ENCODE data around the gene AXIN1.
"Not testable (repeated sequence)": the region's sequence is repeated elsewhere in the genome, so short reads cannot be mapped to it uniquely, and the experiment has no call there.

Gene AXIN1

GRCh38 chr16:264440-264951 lies 88.0 kb downstream of the AXIN1 start:
- DNase-seq: no peak

DNA sequence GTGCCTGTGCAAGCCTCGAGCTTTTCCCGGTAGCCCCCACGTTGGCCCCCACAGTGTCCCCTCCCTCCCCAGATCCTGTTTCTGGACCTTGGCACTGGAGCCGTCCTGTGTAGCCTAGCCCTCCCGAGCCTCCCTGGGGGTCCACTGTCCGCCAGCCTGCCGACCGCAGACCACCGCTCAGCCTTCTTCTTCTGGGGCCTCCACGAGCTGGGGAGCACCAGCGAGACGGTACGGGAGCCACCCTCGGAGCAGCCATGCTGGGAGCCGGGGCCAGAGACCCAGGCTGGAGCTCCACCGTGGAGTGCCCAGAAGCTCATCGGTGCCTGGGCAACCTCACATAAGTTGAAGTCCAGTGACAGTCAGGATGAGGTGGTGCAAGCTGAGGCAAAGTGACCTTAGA lies 88.6 kb downstream of the AXIN1 start:
- no peak for DNase-seq

GRCh38 chr16:263182-263774 lies 89.2 kb downstream of the AXIN1 start:
- DNase-seq: no peak

- DNase-seq: no peak
Measured at GRCh38 chr16:262121-262745, 90.3 kb downstream of the AXIN1 start.

DNA sequence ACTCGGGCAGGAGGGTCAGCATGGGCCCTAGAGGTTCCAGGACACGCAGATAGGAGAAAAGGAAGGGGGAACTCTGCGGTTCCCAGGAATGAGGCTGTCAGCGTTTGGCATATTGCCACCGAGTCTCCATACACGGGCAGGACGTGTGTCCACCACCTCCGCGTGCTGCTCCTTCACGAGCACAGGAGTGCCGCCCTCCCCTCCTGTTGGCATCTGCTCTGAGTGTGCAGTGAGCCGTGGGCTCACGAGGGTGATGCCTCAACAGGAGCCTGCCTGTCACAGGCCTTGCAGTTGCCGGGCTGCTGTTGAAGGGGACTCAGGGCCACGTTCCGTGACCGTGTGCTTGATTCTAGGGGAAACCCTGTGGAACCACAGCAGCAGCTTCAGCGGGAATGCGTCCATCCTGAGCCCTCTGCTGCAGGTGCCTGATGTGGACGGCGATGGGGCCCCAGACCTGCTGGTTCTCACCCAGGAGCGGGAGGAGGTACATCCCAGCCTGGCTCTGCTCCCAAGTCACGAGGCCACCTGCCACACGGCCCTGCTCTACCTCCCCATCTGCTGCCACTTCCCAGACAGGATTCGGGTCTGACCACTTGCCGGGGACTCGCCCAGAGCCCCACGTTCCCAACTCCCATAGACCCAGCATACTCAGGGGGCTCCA lies 91.4 kb downstream of the AXIN1 start:
- no peak for DNase-seq

DNA sequence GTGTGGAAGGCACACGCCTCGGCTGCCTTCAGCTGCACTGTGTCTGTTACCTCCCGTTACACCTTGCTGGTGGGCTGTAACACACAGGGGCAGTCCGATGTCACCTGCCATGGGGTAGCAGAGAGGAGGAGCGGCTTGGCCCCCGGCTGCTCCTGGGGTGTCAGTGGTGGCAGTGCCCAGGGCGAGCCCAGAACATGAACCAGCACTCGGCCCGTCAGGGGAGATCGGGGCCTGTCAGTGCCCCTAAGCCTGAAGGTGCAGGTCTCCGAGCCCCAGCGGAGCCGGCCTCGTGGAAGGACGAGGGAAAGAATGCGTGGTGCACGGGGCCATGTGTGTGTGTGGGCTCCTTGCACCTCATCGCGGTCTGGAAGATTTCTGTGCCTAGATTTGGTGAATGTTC lies 92.2 kb downstream of the AXIN1 start:
- no peak for DNase-seq

- DNase-seq: no peak
Measured at GRCh38 chr16:259814-260253, 92.7 kb downstream of the AXIN1 start.

- DNase-seq: no peak
Measured at GRCh38 chr16:259226-259625, 93.3 kb downstream of the AXIN1 start.

DNA sequence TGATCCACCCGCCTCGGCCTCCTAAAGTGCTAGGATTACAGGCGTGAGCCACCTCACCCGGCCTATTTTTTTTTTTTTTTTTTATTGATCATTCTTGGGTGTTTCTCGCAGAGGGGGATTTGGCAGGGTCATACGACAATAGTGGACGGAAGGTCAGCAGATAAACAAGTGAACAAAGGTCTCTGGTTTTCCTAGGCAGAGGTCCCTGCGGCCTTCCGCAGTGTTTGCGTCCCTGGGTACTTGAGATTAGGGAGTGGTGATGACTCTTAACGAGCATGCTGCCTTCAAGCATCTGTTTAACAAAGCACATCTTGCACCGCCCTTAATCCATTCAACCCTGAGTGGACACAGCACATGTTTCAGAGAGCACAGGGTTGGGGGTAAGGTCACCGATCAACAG lies 94.4 kb downstream of the AXIN1 start:
- DNase-seq: not testable (repeated sequence)

DNA sequence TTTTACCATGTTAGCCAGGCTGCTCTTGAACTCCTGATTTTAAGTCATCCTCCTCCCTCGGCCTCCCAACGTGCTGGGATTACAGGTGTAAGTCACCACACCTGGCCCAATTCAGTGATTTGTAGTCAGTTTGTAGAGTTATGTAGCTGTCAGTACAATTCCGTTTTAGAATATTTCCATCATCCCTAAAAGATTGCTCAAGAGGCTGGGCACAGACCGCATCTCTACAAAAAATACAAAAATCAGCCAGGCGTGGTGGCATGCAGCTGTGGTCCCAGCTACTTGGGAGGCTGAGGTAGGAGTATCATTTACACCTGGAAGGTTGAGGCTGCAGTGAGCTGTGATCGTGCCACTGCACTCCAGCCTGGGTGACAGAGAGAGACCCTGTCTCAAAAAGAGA lies 97.3 kb downstream of the AXIN1 start:
- no peak for DNase-seq

- no peak for DNase-seq
Measured at GRCh38 chr16:254461-254860, 98.1 kb downstream of the AXIN1 start.

GRCh38 chr16:253833-254232 lies 98.7 kb downstream of the AXIN1 start:
- DNase-seq: no peak

DNA sequence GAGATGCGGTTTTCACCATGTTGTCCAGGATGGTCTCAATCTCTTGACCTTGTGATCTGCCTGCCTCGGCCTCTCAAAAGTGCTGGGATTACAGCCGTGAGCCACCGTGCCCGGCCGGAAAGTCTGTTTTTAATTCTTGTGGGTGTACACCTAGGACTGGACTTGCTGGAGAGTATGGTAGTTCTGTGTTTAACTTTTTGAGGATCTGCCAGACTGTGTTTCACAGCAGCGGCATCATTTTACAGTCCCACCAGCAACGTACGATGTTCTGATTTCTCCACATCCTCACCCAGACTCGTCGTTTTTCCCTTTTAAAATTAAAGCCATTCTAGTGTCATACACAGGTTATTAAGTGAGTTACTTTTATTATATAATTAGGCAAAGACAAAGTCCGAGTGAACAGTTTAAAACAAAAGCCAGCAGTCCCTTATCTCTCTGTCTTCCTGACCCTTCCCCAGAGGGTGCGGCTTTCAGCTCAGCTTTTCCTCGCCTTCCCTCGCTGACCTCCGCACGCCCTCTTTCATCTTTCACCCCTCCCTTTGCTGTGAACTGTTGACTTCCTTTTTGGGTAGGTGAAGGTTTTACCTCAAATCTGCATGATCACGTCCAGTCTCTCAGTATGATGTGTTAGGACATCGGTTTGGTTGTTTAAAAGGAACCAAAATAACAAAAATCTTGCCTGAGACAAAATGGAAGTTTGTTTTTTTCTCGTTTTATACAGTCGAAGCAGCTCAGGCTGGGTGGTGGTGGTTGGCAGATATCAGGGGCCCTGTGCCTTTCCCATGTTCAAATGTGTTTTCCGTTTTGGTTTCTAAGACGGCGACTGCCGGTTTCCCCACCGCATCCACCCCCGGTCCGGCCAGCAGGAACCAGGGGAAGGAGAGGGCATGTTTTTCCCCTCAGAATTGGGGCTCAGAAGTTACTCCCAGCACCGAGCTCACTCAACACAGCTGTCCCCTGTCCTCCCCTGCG lies 99.9 kb downstream of the AXIN1 start:
- DNase-seq: no peak

GRCh38 chr16:249431-249830 lies 103.1 kb downstream of the AXIN1 start:
- DNase-seq: no peak

DNA sequence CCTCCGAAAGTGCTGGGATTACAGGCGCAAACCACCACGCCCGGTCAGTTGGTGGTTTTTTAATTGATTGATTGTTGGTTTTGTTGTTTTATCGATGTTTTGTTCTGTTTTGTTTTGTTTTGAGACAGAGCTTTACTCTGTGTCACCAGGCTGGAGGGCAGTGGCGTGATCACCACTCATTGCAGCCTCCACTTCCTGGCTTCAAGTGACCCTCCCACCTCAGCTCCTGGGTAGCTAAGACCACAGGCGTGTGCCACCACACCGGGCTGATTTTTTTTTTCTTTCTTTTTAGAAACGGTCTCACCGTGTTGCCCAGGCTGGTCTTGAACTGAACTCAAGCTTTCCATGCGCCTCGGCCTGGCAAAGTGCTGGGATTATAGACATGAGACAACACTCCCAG lies 105.5 kb downstream of the AXIN1 start:
- no peak for DNase-seq

DNA sequence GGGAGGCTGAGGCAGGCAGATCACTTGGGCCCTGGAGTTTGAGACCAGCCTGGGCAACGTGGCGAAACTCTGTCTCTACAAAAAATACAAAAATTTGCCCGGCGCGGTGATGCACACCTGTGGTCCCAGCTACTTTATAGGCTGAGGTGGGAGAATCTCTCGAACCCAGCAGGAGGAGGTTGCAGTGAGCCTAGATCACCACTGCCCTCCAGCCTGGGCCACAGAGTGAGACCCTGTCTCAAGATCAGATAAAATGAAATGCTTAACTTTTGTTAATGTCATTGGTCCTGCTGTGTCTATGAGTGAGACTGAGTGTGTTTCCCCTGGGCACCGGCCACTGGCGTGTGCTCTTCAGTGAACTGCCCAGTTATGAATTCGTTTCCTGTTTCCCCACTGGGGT lies 107.4 kb downstream of the AXIN1 start:
- DNase-seq: no peak

DNA sequence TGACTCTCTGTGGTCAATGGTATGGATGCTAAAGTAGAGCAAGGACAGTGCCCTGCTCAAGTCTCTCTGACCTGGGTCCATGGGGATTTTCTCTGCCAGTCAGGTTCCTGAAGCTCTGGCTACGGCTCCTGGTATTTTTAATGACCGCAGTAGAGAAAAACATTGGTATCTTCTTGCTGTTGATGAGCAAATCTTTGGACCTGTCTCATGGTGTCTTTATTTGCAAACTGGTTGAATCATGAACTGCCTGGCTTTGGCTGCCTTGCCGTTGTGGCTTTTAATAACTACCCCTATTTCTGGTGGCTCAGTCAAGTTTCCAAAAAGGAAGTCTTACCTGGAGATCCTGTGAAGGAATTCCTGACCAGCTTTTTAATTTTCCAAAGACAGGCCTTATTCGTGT lies 109.2 kb downstream of the AXIN1 start:
- no peak for DNase-seq

GRCh38 chr16:242281-242680 lies 110.2 kb downstream of the AXIN1 start:
- DNase-seq: no peak

DNA sequence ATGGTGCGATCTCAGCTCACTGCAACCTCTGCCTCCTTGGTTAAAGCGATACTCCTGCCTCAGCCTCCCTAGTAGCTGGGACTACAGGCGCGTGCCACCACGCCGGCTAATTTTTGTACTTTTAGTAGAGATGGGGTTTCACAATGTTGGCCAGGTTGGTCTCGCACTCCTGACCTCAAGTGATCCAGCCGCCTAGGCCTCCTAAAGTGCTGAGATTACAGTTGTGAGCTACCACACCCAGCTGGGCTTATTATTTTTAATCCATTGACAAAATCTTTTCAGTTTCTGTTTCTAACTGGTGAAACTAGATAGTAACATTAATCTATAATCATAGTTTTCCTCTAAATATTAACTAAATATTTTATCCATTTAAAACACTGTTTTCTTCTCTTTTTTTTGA lies 112.0 kb downstream of the AXIN1 start:
- DNase-seq: no peak

DNA sequence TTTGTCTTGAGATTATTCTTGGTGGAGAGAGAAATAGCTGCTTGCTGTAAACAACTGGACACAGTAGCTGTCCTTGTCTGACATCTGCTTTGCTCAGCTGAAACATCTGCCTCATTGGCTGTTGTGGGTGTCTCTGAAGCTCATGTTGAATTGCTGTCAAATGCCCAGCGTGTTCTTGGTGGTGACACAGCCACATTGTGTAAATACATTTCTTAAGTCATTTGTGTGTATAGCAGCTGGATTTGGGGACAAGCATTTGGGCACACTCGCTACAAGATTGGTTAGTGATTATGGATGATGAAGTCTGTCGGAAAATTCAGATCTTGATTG lies 112.6 kb downstream of the AXIN1 start:
- DNase-seq: no peak
